ENCODE measurements around the gene ANO7.
"Not testable (repeated sequence)": the region's sequence is repeated elsewhere in the genome, so short reads cannot be mapped to it uniquely, and the experiment has no call there.

ANO7 gene

DNA sequence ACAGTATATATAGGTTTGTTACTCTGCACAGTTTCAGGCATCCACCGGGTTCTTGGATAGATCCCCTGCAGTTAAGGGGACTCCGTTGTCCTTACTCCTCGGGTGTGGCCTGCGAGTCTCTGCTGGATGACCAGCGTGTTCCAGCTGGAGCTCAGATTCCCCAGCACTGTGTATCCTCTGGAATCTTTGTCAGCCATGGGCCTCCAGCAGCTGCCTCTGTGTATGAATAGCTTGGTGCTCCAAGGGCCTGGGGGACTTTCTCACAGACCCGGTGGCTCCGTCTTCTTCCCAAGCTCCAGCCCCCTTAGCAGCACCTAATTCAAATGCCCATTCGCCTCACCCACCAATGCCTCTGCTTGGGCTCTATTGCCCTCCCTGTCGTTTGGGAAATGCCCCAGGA, 6.3 kb downstream of the ANO7 start:
- no peak for DNase-seq

DNA sequence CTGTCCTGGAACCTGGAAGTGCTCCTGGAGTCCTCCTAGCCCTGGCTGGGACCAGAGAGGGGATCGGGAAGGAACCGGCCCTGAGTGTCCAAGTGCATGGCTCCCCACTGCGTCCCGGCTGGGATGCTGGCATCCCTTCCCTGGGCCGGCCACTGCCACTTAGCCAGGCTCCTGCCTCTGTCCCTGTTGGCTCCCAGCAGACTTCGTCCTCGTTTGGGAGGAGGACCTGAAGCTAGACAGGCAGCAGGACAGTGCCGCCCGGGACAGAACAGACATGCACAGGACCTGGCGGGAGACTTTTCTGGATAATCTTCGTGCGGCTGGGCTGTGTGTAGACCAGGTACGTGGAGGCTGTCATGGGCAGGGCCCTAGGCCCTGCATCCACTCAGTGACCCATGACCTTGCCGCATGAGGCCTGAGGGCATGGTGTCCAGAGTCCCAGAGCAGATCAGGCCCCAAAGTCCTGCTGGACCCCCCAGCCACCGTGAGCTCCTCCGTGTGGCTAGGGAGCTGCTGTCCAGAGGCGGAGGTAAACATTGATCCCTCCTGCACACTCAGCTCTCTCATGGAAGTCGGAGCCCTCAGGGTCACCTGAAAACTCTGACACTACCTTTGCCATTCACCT, 7.1 kb downstream of the ANO7 start:
- DNase-seq: no peak

DNA sequence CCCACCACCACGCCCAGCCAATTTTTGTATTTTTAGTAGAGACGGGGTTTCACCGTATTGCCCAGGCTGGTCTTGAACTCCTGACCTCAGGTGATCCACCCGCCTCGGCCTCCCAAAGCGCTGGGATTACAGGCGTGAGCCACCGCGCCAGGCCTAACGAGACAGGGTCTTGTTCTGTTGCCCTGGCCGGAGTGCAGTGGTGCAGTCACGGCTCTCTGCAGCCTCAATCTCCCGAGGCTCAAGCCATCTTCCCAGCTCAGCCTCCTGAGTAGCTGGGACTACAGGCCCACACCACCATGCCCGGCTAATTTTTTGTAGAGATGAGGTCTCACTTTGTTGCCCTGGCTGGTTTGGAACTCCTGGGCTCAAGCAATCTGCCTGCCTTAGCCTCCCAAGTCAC, 8.8 kb downstream of the ANO7 start:
- DNase-seq: not testable (repeated sequence)

DNA sequence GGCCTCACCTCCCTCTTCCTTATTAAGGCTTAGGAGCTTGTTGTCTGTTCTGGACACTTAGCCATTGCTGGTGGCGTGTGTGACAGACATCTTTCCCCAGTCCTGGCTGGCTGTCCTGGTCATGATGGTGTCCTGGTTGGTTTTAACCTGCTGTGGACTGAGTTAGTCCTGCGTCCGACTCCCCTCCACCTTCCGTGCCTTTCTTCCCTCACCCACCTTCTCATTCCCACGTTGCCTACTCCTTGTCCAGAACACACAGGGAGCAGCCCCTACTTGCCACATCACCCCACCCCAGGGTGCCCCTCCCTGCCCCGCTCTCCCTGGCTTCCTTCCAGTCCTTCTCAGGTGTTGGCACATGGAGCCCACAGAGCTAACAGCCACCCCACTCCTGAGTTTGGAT, 9.5 kb downstream of the ANO7 start:
- no peak for DNase-seq

DNA sequence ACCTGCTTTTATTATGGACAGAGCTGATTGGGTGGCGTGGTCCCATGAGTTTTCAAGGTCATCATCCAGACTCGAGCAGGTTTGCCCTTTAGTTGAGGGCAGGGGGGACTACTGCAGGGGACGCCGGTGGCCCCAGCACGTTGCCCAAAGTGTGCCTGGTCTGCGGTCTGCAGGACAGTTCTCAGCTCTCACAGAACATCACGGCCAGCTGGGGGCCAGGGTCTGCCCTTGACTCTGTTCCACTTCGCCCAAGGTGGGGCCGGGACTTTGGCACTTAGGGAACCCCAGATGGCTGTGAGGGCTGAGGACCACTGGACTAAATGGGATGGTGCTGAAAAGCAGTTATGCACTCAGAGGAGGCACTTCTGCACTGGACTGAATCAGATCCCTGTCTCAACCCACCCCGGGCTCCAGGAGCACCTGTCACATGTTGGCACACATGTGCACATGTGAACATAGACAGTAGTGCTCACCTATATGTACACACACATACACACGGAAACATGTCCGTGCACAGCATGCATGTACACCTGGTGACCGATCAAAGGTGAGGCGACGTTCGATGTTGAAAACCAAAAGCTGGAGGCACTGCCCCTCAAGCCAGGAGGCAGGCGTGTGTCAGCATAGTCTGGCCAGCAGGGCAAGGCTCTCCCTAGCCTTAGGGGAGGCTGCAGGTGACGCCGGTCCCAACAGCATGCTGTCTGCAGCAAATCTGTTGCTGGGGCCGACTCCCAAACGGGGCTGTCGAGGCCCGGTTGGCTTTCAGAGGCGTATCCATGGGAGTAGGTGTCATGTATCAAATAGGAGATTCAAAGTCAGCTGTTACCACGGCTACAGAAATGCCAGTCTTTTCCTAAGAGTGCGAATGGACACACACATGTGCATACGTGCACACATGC, 10.2 kb downstream of the ANO7 start:
- no peak for DNase-seq

DNA sequence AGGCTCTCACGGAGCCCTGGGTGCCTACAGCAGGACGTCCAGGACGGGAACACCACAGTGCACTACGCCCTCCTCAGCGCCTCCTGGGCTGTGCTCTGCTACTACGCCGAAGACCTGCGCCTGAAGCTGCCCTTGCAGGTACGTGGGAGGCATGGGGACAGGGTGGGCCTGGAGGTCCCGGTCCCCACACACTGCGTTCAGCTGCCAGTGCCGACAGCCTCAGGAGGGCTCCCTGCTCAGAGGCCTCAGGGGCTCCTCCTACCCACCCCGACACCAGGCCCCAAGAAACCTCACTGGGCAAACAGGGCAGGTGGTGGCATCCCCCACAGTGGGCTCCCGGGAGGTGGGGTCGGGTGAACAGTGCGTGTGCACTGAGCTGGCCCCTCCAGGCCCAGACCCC, 10.8 kb downstream of the ANO7 start:
- DNase-seq: no peak

DNA sequence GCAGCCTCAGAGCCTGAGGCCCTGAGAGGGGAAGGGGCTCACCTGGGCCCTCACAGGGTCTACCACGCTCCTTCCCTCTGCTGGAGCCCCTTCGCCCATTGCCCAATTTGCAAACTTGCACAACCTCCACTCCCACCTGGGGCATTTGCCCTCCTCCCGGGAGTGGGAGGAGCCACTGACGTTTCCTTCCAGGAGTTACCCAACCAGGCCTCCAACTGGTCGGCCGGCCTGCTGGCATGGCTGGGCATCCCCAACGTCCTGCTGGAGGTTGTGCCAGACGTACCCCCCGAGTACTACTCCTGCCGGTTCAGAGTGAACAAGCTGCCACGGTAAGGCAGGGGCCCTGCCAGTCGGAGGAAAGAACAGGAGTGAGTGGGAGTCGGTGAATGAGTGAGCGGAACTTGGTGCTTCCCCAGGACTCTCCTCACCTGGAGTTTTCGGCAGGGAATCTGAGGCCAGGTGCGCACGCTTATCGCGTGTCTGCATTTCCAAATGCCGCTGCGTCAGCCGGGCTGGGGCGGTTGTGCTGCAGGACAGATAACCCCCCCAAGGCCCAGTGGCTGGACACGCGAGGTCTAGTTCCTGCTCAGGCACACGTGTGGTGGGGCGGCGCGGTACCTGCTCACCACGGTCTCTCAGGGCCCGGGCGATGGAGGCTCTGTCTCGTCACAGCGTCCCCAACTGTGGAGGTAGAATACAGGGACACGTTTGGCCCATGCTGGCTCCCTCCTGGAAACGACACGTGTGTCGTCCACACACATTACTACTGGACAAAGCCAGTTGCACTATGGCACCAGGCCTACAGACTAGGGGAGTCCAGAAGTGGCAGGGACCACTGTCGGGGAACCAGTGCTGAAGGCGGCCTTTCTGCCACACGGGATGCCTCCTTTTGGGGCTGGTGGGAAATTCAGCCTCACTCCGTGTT, 11.7 kb downstream of the ANO7 start:
- no peak for DNase-seq

DNA sequence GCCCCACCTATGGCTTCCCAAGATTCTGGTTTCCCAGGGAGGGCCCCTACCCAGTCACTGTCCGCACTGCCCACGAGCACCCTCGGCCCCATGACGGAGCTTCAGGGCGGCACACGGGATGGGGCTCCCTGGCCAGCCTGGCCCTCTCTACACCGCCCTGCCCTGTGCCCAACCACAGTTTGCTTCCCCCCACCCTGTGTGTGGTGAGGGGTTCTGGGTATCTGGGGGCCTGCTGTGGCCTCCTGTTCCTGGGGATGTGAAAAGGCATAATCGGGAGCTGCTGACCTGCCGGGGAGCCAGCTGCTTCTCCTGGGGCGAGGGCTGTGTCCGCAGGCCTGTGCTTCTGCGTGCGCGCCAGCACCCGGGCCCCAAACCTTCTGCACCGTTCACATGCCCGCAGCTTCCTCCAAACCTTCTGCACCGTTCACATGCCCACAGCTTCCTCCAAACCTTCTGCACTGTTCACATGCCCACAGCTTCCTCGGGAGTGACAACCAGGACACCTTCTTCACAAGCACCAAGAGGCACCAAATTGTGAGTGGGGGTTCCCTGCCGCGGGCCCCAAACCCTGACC, 12.4 kb downstream of the ANO7 start:
- no peak for DNase-seq

DNA sequence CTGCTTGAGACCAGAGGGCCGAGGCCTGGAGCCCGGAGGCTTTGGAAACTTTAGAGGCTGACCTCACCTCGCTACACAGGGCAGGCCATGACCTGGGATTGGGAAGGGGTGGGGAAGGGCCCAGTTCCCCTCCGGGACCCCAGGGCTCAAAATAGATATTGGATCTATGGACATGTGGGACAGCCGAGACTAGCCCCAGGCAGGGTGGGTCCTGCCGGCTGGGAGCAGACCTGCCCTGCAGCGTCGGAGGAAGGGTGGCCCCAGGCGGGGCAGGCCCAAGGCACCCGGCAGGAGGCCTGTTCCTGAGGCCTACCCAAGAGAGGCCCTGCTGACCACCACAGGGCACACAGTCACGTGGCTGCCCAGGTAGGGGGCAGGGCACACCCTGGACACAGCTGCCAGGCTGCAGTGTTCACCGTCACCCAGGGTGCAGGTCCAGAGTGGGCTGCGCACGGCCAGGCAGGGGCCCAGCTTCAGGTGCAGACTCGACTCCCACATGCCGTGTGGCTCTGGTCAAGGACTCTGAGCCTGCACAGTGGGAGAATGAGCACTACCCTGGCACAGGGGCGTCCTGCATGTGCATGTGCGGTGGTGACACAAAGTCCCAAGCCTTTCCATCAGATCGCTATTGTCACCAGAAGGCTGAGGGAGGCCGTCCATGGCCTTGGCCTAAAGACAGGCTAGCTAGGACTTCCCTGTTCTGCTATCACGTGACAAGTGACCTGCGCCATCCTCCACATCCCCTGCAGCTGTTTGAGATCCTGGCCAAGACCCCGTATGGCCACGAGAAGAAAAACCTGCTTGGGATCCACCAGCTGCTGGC, 13.2 kb downstream of the ANO7 start:
- no peak for DNase-seq

DNA sequence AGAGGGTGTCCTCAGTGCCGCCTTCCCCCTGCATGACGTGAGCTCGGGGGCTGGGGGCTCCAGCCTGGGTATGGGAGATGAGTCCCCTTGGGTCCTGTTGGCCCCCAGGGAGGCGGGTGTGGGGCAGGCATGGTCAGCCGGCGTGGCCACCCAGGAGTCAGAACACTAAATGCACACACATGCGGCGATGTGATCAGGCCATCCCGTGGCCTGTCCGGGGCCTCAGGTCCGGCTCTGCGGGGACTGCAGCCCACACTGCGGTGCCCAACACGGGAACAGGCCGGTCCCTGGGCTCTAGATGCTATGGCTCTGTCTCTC, 13.8 kb downstream of the ANO7 start:
- DNase-seq: no peak

DNA sequence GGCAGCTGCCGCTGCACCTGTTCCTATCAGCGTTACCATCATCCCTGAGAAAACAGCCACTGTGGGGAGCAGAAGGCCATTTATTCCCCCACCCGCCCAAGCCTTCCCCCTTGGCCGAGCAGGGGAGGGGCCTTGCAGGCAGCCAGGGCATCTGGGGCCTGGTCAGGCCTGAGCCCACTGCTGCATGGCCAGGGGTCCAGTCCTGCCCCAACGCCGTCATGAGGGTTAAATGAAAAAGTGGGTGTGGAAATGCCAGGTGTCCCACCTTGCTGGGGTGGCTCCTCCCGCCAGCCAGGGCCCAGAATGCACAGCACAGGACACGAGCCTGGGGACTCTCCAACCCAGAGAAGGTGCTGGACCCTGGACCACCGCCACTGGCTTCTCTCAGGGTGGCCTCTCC, 14.2 kb downstream of the ANO7 start:
- no peak for DNase-seq

DNA sequence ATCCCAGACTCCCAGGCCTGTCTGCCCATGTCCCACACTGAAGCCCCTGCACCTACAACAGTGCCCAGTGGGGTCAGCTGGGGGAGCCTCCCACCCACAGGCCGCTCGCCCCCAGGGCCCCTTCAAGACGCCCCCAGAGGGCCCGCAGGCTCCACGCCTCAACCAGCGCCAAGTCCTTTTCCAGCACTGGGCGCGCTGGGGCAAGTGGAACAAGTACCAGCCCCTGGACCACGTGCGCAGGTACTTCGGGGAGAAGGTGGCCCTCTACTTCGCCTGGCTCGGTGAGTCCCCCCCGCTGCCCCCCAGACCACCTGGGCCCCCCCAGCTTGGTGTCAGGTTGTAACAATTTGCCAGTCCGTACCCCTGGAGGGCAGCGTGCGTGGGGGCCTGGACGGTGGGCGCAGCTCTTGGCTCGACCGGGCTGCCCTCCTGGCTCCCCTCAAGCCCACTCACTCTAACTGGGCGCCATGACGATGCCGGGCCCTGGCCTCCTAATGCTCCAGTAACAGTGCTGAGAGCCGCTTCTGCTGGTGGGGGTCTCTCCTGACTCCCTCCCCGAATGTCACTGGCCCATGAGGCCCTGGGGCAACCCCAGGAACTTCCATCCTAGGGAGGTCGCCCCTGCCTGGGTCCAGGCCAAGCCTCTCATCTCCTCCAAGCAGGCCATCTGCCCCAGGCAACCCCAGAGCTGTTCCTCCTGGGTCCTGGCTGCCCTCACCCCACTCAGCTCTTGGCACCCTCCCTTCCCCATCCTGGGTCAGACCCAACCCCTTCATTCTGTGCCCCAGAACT, 14.9 kb downstream of the ANO7 start:
- DNase-seq: no peak

DNA sequence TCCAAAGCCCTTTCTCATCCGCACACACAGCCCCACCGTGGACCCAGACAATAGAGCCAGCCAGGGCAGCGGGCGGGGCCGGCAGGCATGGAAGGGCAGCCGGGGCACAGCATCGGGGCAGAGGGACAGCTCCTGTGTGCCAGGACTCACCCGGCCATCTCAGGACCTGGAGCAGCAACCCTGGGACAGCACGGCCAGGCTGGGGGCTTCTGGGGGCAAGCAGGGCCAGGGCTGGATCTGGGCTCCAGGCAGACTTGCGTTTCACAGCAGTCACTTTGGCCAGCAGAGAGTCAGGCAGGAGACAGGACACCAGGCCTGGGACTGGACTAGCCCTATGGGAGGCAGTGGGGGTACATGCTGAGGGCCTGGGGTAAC, 15.5 kb downstream of the ANO7 start:
- DNase-seq: no peak

DNA sequence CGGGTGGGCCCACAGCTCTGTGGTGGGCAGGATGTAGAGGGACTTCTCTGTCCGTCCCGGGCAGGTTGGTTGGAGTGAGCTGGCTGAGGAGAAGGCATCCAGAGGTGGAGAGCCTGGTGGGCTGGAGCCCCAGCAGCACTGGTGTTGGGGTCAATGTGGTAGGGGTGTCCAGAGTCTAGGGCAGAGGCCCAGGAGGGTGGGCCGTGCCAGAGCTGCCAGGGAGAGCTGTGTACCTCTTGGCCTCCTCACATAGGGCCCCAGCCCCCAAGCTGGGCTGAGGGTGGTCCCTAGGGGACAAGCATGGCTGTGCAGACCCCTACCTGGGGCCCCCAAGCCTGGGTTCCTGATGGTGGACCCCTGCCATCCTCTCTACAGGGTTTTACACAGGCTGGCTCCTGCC, 16.0 kb downstream of the ANO7 start:
- DNase-seq: no peak

DNA sequence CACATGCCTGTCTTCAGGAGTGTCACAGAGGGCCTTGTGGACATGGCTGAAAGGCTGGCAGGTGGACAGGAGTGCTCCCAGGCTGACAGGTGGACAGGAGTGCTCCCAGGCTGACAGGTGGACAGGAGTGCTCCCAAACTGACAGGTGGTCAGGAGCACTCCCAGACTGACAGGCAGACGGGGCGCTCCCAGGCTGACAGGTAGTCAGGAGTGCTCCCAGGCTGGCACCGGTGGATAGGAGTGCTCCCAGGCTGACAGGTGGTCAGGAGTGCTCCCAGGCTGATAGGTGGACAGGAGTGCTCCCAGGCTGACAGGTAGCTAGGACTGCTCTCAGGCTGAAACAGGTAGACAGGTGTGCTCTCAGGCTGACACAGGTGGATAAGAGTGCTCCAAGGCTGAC, 16.6 kb downstream of the ANO7 start:
- DNase-seq: no peak

DNA sequence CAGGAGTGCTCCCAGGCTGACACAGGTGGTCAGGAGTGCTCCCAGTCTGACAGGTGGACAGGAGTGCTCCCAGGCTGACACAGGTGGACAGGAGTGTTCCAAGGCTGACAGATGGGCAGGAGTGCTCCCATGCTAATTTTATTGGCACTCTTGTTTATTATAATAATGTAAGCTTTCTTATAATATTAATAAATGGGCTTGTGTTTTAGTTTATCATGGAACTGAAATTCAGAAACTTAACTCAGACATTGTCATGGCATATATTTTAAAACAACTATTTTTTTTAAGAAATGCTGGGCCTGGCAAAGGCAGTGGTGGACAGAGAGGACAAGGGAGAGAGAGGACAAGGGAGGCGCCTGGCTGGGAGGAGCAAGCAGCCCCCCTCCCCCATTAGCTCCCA, 18.7 kb downstream of the ANO7 start:
- no peak for DNase-seq

DNA sequence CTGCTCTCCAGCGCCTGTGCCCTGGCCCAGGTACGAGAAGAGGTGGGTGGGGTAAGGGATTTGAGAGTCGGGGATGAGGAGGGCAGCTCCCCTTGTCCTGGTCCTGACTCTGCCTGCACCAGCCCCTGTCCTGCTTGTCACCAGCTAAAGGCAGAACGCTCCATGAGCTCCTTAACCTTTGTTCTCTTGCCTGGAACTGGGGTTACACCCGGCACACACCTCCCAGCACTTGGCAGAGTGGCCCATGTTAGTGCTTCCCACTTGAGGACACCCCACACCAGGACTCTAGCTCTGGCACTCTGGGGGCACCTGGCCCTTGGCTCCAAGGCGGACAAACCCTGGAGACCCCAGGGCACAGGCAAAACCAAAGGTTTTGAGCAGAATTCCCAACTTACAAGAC, 19.2 kb downstream of the ANO7 start:
- no peak for DNase-seq

DNA sequence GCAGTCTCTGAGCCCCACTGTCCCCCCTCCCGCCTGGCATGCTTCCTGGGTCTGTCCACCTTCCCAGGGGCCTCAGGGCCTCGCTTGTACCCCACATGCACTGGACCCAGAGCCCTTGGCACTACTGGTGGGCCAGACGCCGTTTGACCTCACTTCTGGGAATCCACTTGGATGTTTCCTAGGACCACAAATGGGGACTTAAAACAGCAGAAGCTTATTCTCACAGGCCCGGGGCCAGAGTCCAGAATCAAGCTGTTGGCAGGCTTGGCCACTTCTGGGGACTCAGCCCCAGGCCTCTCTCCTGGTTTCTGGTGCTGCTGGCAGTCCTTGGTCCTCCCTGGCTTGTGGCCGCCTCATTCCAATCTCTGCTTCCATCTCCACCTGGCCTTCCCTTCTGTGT, 19.6 kb downstream of the ANO7 start:
- no peak for DNase-seq

DNA sequence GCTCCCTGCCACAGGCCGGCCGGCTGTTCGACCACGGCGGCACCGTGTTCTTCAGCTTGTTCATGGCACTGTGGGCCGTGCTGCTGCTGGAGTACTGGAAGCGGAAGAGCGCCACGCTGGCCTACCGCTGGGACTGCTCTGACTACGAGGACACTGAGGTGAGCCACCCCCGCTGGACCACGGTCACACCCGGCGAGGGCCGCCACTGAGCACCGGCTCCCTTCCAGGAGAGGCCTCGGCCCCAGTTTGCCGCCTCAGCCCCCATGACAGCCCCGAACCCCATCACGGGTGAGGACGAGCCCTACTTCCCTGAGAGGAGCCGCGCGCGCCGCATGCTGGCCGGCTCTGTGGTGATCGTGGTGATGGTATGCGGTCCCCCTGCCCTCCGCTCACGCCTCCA, 20.8 kb downstream of the ANO7 start:
- no peak for DNase-seq

DNA sequence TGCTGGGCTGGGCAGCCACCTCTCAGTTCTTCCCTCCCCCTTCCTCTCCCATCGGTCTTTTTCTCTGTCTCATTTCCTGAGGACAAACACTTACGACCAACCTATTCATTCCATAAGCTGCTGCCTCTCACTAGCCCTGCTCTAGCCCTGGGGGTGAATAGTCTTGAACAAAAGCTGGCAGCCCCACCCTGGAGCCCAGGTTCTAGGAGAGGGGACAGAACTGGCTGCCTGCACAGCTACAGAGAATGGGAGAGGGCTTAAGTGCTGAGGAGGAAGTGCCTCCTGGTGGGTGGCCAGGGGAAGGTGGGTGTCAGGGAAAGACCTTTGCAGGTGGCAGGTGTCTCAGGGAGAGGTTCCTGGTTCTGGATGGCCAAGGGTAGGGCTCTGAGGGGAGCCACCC, 22.8 kb downstream of the ANO7 start:
- no peak for DNase-seq

DNA sequence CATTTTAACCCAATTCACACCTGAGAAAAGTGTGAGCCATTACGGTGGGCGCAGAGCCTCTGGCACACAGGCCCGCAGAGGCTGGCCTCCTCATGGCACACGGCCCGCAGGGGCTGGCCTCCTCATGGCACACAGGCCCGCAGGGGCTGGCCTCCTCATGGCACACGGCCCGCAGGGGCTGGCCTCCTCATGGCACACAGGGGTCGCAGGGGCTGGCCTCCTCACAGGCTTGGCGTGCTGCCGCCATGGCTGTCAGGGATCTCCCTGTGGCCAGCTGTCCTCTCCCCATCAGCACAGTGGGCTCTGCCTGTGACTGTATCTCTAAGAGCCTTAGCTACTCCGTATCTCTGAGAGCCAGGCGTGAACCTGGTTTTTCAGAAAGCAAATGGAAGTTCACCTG, 24.6 kb downstream of the ANO7 start:
- no peak for DNase-seq

DNA sequence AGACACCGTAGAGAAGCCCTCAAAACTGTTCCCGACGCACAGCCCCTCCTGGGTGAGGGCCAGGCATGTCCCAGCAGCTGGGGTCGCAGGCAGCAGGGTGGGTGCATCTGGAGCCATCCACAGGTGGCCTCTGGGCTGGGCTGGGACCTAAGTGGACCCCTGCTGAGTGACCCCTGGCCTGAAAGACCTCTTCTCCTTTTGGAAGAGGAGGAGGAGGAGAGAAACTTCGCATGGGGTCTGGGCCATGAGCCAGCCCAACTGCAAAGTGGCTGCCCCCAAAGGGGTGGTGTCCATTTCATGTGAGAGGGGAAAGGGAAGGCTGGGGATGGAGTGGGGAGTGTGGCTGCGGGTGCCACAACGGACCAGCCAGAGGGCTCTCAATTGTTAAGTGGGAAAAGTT, 25.1 kb downstream of the ANO7 start:
- DNase-seq: no peak
